Measurements from ENCODE around the gene VPS13D.
A peak's percentile ranks its signal among the peaks of the same experiment; 100 is the strongest.

VPS13D gene

DNA sequence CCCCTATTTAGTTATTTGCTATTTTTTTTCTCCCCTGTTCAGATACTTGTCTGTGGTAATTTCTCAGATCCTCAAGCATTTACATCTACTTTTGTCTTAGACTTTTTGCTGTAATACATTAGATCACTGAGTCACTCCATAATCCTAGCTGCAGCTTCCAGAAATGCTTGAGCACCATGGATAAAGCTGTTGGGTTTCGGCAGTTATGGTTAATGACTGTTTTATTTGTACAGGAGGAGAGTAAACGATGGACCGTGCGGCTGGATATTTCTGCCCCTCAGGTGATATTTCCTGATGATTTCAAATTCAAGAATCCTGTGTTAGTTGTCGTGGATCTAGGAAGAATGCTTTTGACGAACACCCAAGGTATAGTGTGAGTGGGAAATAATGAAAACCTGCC lies 42.9 kb downstream of the VPS13D start:
- Histone ChIP-seq H3K4me2 (ENCODE audit: low read depth, low read length) (no peak overlapping the region), H3K27me3 (replicated peaks; ENCODE audit: insufficient read depth, low read length) (no peaks in the 10 kb centered on the region), H2AFZ (ENCODE audit: low read length) (no peak overlapping the region), H3K9me3 (replicated peaks; ENCODE audit: insufficient read depth, low read length) (no peaks in the 10 kb centered on the region), H3K4me3 (ENCODE audit: low read length) (no peak overlapping the region), H3K9ac (ENCODE audit: low read length) (no peak overlapping the region), H4K20me1 (ENCODE audit: insufficient read depth, low read length) (no peaks in the 10 kb centered on the region), H3K27ac (ENCODE audit: low read length) (no peak overlapping the region), H3K79me2 (ENCODE audit: low read length) (no peaks in the 10 kb centered on the region), H3F3A (ENCODE audit: insufficient read depth, low read length) (no peaks in the 10 kb centered on the region), H3K36me3 (replicated peaks; ENCODE audit: insufficient read depth, low read length) (no peaks in the 10 kb centered on the region), H3K4me1 (ENCODE audit: low read length) (no peaks in the 10 kb centered on the region), H3K9me2 (replicated peaks; ENCODE audit: insufficient read depth, low read length) (no peaks in the 10 kb centered on the region)
- TF ChIP-seq EZH2phosphoT487 (IDR thresholded peaks at IDR 0.05; ENCODE audit: low read length) (no peak), EZH2 (optimal IDR thresholded peaks at IDR 0.05; ENCODE audit: low read depth, low read length) (no peak)
- TF ChIP-seq, protein P1, sequence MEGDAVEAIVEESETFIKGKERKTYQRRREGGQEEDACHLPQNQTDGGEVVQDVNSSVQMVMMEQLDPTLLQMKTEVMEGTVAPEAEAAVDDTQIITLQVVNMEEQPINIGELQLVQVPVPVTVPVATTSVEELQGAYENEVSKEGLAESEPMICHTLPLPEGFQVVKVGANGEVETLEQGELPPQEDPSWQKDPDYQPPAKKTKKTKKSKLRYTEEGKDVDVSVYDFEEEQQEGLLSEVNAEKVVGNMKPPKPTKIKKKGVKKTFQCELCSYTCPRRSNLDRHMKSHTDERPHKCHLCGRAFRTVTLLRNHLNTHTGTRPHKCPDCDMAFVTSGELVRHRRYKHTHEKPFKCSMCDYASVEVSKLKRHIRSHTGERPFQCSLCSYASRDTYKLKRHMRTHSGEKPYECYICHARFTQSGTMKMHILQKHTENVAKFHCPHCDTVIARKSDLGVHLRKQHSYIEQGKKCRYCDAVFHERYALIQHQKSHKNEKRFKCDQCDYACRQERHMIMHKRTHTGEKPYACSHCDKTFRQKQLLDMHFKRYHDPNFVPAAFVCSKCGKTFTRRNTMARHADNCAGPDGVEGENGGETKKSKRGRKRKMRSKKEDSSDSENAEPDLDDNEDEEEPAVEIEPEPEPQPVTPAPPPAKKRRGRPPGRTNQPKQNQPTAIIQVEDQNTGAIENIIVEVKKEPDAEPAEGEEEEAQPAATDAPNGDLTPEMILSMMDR (IDR thresholded peaks at IDR 0.05; ENCODE audit: low read length): no peak
- DNase-seq: no peak

DNA sequence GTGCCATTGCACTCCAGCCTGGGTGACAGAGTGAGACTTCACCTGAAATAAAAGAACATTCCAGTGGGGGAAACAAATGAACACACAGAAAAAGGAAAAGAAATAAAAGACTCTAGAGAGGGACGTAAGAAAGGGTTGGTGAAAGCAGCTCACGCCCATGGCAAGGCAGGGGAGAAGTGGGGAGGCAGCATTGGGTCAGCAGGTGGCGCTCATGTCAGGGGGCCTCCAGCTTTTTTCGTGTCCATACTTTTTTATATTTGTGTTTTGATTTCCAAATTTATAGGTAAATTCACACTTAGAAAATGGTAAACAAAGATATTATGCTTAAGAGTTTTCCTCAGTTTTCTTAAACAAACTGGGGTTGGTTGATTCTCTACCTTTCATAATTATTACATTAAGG lies 45.5 kb downstream of the VPS13D start:
- H3K4me2 ChIP-seq (ENCODE audit: low read depth, low read length): no peak overlapping the region
- H3K27ac ChIP-seq (ENCODE audit: low read length): no peak overlapping the region
- H3K4me1 ChIP-seq (ENCODE audit: low read length): no peaks in the 10 kb centered on the region
- TF ChIP-seq EZH2phosphoT487 (IDR thresholded peaks at IDR 0.05; ENCODE audit: low read length): no peak
- TF ChIP-seq, protein P1 (IDR thresholded peaks at IDR 0.05; ENCODE audit: low read length): peak; percentile 57
- H3K9ac ChIP-seq (ENCODE audit: low read length): no peak overlapping the region
- H3K9me2 ChIP-seq (replicated peaks; ENCODE audit: insufficient read depth, low read length): no peaks in the 10 kb centered on the region
- H3K9me3 ChIP-seq (replicated peaks; ENCODE audit: insufficient read depth, low read length): no peaks in the 10 kb centered on the region
- H3K4me3 ChIP-seq (ENCODE audit: low read length): no peak overlapping the region
- H3K27me3 ChIP-seq (replicated peaks; ENCODE audit: insufficient read depth, low read length): no peaks in the 10 kb centered on the region
- H3K79me2 ChIP-seq (ENCODE audit: low read length): no peaks in the 10 kb centered on the region
- H3K36me3 ChIP-seq (replicated peaks; ENCODE audit: insufficient read depth, low read length): no peaks in the 10 kb centered on the region
- H4K20me1 ChIP-seq (ENCODE audit: insufficient read depth, low read length): no peaks in the 10 kb centered on the region
- H2AFZ ChIP-seq (ENCODE audit: low read length): no peak overlapping the region
- no peaks in the 10 kb centered on the region for H3F3A ChIP-seq (ENCODE audit: insufficient read depth, low read length)
- no peak for DNase-seq

DNA sequence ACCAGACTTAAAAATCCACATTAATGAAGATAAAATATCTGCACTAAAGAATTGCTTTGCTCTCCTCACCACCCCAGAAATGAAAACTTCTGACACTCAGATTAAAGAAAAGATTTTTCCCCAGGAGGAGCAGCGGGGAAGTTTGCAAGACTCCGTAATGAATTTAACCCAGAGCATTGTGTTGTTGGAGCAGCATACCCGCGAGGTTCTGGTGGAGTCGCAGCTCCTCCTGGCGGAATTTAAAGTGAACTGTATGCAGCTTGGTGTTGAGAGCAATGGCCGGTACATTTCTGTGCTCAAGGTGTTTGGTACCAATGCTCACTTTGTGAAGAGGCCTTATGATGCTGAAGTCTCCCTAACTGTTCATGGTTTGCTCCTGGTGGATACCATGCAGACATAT lies 46.4 kb downstream of the VPS13D start:
- Histone ChIP-seq H3K4me3 (ENCODE audit: low read length) (no peak overlapping the region), H3K9me2 (replicated peaks; ENCODE audit: insufficient read depth, low read length) (no peaks in the 10 kb centered on the region), H3F3A (ENCODE audit: insufficient read depth, low read length) (no peaks in the 10 kb centered on the region), H3K4me1 (ENCODE audit: low read length) (no peaks in the 10 kb centered on the region), H4K20me1 (ENCODE audit: insufficient read depth, low read length) (no peaks in the 10 kb centered on the region), H3K79me2 (ENCODE audit: low read length) (no peaks in the 10 kb centered on the region), H3K36me3 (replicated peaks; ENCODE audit: insufficient read depth, low read length) (no peaks in the 10 kb centered on the region), H3K27me3 (replicated peaks; ENCODE audit: insufficient read depth, low read length) (no peaks in the 10 kb centered on the region), H3K4me2 (ENCODE audit: low read depth, low read length) (no peak overlapping the region), H3K9me3 (replicated peaks; ENCODE audit: insufficient read depth, low read length) (no peaks in the 10 kb centered on the region), H2AFZ (ENCODE audit: low read length) (no peak overlapping the region), H3K27ac (ENCODE audit: low read length) (no peak overlapping the region), H3K9ac (ENCODE audit: low read length) (no peak overlapping the region)
- TF ChIP-seq, protein P1 (IDR thresholded peaks at IDR 0.05; ENCODE audit: low read length): peak; percentile 50
- no peak for TF ChIP-seq EZH2phosphoT487 (IDR thresholded peaks at IDR 0.05; ENCODE audit: low read length)
- peak; percentile 28 for DNase-seq
